GM19043 (cell line): ENCODE data around the gene IGFBP5.

Experiments
- ATAC-seq: cut with Tn5 transposase; IDR thresholded peaks from one replicate; pipeline ENCODE4 v1.9.1; 2021; ENCODE audit warnings: low read depth; ENCODE audit not compliant: unreplicated experiment

The IGFBP5 gene

GRCh38 chr2:216690456-216690852, 4.9 kb downstream of the IGFBP5 start:
- no peak for ATAC-seq

- no peak for ATAC-seq
These were observed 6.0 kb downstream of the IGFBP5 start for GRCh38 chr2:216689397-216689796.

- no peak for ATAC-seq
These were observed 6.5 kb downstream of the IGFBP5 start for GRCh38 chr2:216688731-216689340.

GRCh38 chr2:216687646-216688045, 7.7 kb downstream of the IGFBP5 start:
- no peak for ATAC-seq

- ATAC-seq: no peak
These were observed 8.2 kb downstream of the IGFBP5 start for GRCh38 chr2:216687111-216687510.

GRCh38 chr2:216685327-216685875, 9.9 kb downstream of the IGFBP5 start:
- ATAC-seq: no peak

GRCh38 chr2:216683846-216684245, 11.5 kb downstream of the IGFBP5 start:
- no peak for ATAC-seq

- no peak for ATAC-seq
These were observed 13.7 kb downstream of the IGFBP5 start for GRCh38 chr2:216681683-216682082.

- no peak for ATAC-seq
These were observed 14.3 kb downstream of the IGFBP5 start for GRCh38 chr2:216680951-216681629.

GRCh38 chr2:216679658-216680024, 15.7 kb downstream of the IGFBP5 start:
- ATAC-seq: no peak

- ATAC-seq: no peak
These were observed 16.3 kb downstream of the IGFBP5 start for GRCh38 chr2:216678813-216679657.

- ATAC-seq: no peak
These were observed 17.3 kb downstream of the IGFBP5 start for GRCh38 chr2:216678098-216678465.

GRCh38 chr2:216677439-216678097, 17.8 kb downstream of the IGFBP5 start:
- no peak for ATAC-seq

GRCh38 chr2:216676630-216677029, 18.7 kb downstream of the IGFBP5 start:
- no peak for ATAC-seq

GRCh38 chr2:216674376-216674775, 21.0 kb downstream of the IGFBP5 start:
- ATAC-seq: no peak

GRCh38 chr2:216673609-216674008, 21.7 kb downstream of the IGFBP5 start:
- ATAC-seq: no peak

GRCh38 chr2:216673021-216673420, 22.3 kb downstream of the IGFBP5 start:
- no peak for ATAC-seq

GRCh38 chr2:216672466-216672865, 22.9 kb downstream of the IGFBP5 start:
- no peak for ATAC-seq

- no peak for ATAC-seq
These were observed 23.5 kb downstream of the IGFBP5 start for GRCh38 chr2:216671791-216672343.

- ATAC-seq: no peak
These were observed 24.3 kb downstream of the IGFBP5 start for GRCh38 chr2:216671081-216671411.
